HG02870 (cell line): Measurements from ENCODE around the gene WAC.
"Not testable (repeated sequence)": the region's sequence is repeated elsewhere in the genome, so short reads cannot be mapped to it uniquely, and the experiment has no call there.

Experiments used
- ATAC-seq: cut with Tn5 transposase; IDR thresholded peaks from one replicate; pipeline ENCODE4 v1.9.1; 2021; ENCODE audit warnings: mild to moderate bottlenecking, moderate library complexity; ENCODE audit not compliant: unreplicated experiment

WAC gene

DNA sequence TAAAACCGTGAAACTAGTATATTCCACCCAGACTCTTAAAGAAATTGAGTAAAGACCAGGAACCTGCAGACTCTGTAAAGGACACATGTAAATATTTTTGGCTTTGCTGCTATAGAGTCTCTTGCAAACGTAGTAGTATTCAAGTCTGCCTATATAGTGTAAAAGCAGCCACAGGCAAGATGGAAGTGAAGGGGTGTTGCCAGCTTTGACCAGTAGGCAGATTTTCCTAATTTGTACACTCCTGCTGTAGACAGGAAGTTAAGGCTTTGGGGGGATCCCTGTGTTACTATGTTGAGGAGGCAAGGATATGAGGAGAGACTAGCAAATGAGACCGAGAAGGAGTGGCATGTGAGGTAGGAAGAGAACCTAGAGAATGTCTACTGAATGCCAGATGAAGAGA, 27.7 kb downstream of the WAC start:
- ATAC-seq: no peak

DNA sequence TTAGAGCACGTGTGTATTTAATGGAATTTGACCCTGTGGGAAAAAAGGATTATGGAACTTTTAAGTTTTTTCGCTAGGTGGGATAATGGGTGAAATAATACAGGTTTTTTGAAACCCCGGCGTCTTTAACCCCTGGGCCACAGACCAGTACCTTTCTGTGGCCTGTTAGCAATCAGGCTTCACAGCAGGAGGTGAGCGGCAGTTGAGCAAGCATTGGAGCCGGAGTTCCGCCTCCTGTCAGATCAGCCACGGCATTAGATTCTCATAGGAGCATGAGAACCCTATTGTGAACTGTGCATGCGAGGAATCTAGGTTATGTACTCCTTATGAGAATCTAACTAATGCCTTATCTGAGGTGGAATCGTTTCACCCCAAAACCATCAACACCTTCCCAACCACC, 28.6 kb downstream of the WAC start:
- no peak for ATAC-seq

- ATAC-seq: peak; percentile 89
Observed at GRCh38 chr10:28564905-28565304, 32.0 kb downstream of the WAC start.

DNA sequence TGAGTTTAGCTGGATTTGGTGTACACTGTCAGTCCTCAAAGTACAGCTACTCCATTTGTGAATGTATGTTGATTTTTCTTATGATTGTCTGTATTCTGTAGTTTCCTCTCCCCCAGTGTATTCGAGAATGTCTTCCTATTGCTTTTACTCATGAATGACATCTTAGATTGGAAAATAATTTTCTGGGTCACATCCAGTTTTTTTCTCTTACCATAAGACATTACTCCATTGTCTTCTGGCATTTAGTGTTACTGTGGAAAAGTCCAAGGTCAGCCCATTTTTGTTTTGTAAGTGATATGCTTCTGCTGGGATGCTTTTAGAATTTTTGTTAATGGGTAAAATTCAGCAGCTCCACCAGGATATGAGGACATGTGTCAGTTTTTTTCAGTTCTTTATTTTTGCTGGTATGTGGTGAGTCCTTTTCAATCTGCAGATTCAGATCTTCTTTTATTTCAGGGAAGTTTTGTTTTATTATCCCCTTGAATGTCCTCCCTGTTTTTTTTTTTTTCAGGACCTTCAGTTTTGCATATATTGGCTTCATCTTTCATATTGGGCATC, 33.6 kb downstream of the WAC start:
- ATAC-seq: no peak

- ATAC-seq: no peak
Observed at GRCh38 chr10:28569506-28570159, 36.7 kb downstream of the WAC start.

GRCh38 chr10:28570598-28570997, 37.7 kb downstream of the WAC start:
- ATAC-seq: no peak

- no peak for ATAC-seq
Observed at GRCh38 chr10:28571265-28571664, 38.3 kb downstream of the WAC start.

DNA sequence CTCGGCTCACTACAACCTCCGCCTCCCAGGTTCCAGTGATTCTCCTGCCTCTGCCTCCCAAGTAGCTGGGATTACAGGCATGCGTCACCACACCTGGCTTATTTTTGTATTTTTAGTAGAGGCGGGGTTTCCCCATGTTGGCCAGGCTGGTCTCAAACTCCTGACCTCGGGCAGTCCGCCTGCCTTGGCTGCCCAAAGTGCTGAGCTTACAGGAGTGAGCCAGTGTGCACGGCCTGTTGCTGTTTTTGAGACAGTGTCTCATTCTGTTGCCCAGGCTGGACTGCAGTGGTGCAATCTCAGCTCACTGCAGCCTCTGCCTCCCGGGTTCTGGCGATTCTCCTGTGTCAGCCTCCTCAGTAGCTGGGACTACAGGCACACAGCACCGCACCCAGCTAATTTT, 41.3 kb downstream of the WAC start:
- ATAC-seq: not testable (repeated sequence)

GRCh38 chr10:28575852-28576251, 42.9 kb downstream of the WAC start:
- no peak for ATAC-seq

- ATAC-seq: no peak
Observed at GRCh38 chr10:28577506-28577905, 44.6 kb downstream of the WAC start.

GRCh38 chr10:28578454-28578853, 45.5 kb downstream of the WAC start:
- no peak for ATAC-seq

GRCh38 chr10:28580825-28581224, 47.9 kb downstream of the WAC start:
- ATAC-seq: no peak

DNA sequence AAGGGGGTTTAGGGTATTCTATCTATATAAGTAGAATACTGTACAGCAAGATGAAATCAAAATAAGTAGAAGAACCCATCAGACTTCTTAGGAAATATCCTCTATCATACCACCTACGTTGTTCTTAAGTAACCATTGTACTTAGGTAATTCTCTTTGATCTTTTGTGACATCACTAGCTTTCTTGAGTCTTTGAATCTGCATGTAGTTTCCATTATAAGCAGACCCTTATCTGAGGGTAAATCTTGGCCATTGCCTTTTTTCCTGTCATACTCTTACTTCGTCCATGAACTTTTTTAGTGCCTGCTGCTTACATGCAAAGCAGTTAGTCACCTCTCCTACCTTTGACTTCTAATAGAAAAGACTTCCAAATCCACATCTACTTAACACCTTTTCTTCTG, 49.0 kb downstream of the WAC start:
- no peak for ATAC-seq

DNA sequence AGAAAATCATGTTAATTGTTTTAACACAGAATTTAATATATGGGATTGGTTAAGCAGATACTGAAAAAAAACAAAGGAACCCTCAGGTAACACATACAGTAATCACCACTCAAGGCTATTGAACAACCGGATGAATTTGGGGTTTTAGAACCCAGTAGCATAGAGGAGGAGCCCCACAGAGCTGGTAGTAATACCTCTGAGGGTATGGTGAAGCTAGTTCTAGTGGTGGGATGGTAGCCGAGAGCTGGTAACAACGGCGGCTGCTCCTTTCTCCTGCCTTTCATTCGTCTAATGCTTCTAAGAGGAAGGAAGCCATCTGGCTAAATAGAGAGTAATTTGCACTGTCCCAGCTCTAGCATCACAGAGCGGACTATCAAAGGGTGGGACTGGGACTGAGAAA, 52.2 kb downstream of the WAC start:
- no peak for ATAC-seq

DNA sequence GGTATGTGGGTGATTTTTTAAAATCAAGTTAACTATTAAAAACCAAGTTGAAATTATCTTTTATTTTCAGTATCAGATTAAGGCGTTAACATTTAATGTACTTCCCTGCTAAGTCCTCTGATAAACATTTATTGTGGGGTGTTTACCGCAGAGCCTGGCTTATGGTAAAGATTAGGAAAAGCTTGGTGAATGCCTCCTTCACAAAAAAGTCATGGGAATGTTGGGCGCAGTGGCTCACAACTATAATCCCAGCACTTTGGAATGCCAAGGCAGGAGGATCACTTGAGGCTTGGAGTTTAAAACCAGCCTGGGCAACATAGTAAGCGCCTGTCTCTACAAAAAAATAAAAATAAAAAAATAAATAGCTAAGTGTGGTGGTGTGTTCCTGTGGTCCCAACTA, 53.3 kb downstream of the WAC start:
- ATAC-seq: no peak

DNA sequence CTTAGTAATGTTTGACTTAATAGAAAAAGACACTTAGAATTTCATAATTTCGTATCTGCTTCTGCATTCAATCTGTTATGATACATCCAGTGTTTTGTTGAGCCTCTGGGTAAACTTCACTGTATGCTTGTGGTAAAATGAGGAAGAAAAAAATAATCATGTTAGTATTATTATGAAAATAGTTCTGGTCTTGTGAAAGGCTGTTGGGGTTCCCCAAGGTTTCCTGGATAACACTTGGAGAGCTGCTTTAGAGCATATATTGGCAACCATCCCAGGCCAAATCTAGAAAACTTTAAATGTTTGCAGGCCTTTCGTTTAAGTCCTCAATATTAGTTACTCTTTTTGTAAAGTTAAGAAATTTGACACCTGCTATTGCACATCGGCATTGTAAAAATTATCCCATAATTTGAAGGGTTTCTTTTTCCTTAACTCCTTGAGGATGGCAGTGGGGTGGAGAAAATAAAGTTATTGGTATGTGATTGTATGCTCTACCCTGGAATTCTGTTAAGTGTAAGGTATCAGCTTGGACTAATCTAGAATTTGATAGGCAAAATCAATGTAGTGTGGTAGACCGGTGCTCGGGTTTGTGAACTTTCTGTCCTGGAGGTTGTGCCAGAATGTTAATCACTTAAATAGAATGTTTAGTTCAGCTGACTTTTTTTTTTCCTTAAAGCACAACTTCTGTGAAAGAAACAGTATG, 54.5 kb downstream of the WAC start:
- no peak for ATAC-seq

DNA sequence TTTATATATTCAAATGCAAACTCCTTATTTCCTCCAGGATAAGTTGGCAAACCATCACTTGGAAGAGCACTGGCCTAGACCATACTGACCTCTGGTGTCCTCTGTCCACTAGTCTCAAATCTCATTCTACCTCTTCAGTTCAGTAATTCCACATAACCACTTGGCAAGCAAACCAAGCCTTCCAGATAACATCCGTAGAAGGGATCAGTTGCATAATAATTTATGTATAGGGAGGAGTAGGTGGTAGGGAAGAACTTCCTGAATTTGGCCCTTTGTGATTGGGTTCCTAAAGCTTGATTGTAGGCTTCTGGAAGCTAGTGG, 55.0 kb downstream of the WAC start:
- no peak for ATAC-seq

GRCh38 chr10:28592953-28593352, 60.0 kb downstream of the WAC start:
- no peak for ATAC-seq

DNA sequence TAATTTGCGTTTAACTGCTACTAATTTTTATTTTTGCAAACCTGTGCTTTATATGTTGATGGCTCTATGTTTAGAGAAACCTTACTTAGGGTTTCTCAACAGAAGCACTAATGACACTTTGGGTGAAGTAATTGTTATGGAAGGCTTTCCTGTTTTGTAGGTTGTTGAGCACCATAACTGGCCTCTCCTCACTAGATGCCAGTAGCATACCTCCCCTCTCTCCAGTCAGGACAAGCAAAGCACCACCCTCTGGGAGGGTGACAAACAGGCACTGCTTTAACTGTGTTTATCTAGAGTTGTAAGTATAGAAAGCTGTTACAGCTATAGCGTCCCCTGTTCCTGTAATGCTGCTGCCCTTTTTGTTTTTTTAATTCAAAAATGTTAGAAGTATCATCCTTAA, 60.9 kb downstream of the WAC start:
- ATAC-seq: no peak

GRCh38 chr10:28594406-28594805, 61.5 kb downstream of the WAC start:
- no peak for ATAC-seq

DNA sequence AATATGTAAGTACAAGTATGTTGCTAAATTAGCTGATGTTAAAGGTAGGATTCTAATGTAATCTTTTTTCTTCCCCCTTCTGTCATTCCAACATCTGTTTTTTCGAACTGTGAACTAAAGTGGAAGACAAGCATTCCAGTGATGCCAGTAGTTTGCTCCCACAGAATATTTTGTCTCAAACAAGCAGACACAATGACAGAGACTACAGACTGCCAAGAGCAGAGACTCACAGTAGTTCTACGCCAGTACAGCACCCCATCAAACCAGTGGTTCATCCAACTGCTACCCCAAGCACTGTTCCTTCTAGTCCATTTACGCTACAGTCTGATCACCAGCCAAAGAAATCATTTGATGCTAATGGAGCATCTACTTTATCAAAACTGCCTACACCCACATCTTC, 62.7 kb downstream of the WAC start:
- no peak for ATAC-seq

DNA sequence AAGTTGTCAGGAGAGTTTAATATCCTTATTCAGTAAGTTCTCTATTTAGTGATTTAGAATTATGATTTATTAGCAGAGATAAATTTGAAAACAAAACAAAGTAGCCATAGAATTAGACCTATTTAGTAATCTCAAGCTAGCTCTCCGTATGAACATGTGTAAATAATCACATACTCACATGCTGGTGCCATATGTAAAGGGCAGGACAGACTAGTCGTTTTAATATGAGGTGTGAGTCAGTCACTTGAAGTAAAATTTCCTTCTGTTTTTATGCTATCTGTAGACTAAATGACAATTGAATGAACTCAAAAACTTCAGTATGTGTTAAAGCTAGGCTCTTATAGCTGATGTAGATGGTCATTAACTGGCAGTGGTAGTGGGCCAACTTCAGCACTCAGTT, 67.1 kb downstream of the WAC start:
- ATAC-seq: no peak

GRCh38 chr10:28601012-28601411, 68.1 kb downstream of the WAC start:
- ATAC-seq: no peak
